DOHH2 (cell line): ENCODE data around the gene IL22.

ENCODE experiments used
- CTCF ChIP-seq: fragments of 200-600 bp; sonication (generic); IDR thresholded peaks from one replicate; pipeline ENCODE4 v1.5.1; 2014; ENCODE audit warnings: antibody characterized with exemption, mild to moderate bottlenecking, low read depth, low read length; ENCODE audit not compliant: poor library complexity, severe bottlenecking
- EZH2phosphoT487 ChIP-seq: fragments of 200-600 bp; sonication (generic); IDR thresholded peaks from 2 replicates; pipeline ENCODE4 v1.6.1; 2017; ENCODE audit warnings: borderline replicate concordance, mild to moderate bottlenecking, antibody characterized with exemption, low read length, moderate library complexity, mixed read lengths

GRCh38 chr12:68223067-68223747, 30.2 kb downstream of the IL22 start:
- peak; percentile 85 for TF ChIP-seq CTCF
- no peak for TF ChIP-seq EZH2phosphoT487
